ENCODE measurements around the gene FARS2.

The FARS2 gene

DNA sequence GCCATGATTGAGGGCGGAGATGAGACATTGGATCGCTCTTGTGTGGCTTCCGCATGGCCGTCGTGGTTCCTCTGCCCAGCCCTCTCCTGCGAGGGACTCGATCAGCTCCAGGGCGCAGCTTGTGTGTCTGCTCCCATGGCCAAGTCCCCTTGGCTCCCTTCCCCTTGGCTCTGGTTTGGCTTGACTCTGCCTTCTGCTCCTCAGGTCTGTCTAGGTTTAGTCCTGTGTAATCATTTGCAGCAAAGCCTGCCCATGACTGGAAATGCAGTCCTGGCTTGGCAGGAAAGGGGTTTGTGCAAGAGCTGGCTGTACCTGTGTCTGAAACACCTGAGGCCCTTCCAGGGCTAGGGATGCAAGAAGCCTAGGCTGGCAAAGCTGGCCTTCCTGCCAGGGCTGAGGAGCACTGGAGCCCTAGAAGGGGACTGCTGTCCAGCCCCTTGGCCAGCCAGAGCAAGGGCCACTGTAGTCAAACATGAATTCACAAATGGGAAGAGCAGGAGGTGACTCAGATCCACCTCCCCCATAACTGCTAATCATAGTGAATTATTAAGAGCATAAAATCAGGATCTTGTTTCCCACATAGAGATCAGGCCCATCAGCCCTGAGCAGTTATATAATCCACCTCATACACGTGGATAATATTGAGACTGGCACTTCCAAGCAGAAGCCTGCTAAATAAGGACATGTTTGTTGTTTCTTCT lies 196.8 kb downstream of the FARS2 start:
- Mint-ChIP-seq H3K4me3 (no peak overlapping the region), H3K27me3 (ENCODE audit: low read depth) (no peaks in the 10 kb centered on the region), H3K27ac (no peak overlapping the region), H3K9me3 (no peaks in the 10 kb centered on the region), H3K4me1 (ENCODE audit: low read depth) (peaks cover 4% of the 10 kb centered on the region), H3K36me3 (ENCODE audit: low read depth) (no peaks in the 10 kb centered on the region)
- DNase-seq (ENCODE audit: low spot score) = no peak

- no peak for DNase-seq (ENCODE audit: low spot score)
- H3K27me3 Mint-ChIP-seq (ENCODE audit: low read depth) = no peaks in the 10 kb centered on the region
- peaks cover 4% of the 10 kb centered on the region for H3K4me1 Mint-ChIP-seq (ENCODE audit: low read depth)
- no peaks in the 10 kb centered on the region for H3K9me3 Mint-ChIP-seq
- H3K27ac Mint-ChIP-seq = no peak overlapping the region
- H3K4me3 Mint-ChIP-seq = no peak overlapping the region
- H3K36me3 Mint-ChIP-seq (ENCODE audit: low read depth) = no peaks in the 10 kb centered on the region
Observed at GRCh38 chr6:5459346-5459745, 198.0 kb downstream of the FARS2 start.

GRCh38 chr6:5461365-5461764 lies 200.1 kb downstream of the FARS2 start:
- Mint-ChIP-seq H3K27me3 (ENCODE audit: low read depth) (no peaks in the 10 kb centered on the region), H3K36me3 (ENCODE audit: low read depth) (no peaks in the 10 kb centered on the region), H3K4me3 (no peak overlapping the region), H3K9me3 (no peaks in the 10 kb centered on the region), H3K27ac (no peak overlapping the region), H3K4me1 (ENCODE audit: low read depth) (peaks cover 7% of the 10 kb centered on the region)
- no peak for DNase-seq (ENCODE audit: low spot score)

DNA sequence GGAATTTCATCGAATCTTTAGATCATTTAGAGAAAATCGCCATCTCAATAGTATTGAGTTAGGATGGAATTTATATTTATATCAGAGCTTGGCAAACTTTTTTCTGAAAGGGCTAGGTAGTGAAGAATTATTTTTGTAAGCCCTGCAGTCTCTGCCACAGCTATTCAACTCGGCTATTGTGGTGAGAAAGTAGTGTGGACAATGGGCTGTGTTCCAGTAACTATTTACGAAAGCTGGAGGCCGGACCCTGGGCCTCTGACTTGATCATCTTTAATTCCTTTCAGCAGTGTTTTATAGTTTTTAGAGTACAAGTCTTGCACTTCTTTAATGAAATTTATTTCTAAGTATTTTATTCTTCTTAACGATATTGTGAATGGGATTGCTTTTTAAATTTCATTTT lies 201.5 kb downstream of the FARS2 start:
- H3K27ac Mint-ChIP-seq = no peak overlapping the region
- no peaks in the 10 kb centered on the region for H3K36me3 Mint-ChIP-seq (ENCODE audit: low read depth)
- H3K27me3 Mint-ChIP-seq (ENCODE audit: low read depth) = no peaks in the 10 kb centered on the region
- H3K4me1 Mint-ChIP-seq (ENCODE audit: low read depth) = peaks cover 7% of the 10 kb centered on the region
- no peak for DNase-seq (ENCODE audit: low spot score)
- no peak overlapping the region for H3K4me3 Mint-ChIP-seq
- H3K9me3 Mint-ChIP-seq = no peaks in the 10 kb centered on the region

GRCh38 chr6:5463690-5464089 lies 202.4 kb downstream of the FARS2 start:
- no peaks in the 10 kb centered on the region for H3K9me3 Mint-ChIP-seq
- no peak for DNase-seq (ENCODE audit: low spot score)

DNA sequence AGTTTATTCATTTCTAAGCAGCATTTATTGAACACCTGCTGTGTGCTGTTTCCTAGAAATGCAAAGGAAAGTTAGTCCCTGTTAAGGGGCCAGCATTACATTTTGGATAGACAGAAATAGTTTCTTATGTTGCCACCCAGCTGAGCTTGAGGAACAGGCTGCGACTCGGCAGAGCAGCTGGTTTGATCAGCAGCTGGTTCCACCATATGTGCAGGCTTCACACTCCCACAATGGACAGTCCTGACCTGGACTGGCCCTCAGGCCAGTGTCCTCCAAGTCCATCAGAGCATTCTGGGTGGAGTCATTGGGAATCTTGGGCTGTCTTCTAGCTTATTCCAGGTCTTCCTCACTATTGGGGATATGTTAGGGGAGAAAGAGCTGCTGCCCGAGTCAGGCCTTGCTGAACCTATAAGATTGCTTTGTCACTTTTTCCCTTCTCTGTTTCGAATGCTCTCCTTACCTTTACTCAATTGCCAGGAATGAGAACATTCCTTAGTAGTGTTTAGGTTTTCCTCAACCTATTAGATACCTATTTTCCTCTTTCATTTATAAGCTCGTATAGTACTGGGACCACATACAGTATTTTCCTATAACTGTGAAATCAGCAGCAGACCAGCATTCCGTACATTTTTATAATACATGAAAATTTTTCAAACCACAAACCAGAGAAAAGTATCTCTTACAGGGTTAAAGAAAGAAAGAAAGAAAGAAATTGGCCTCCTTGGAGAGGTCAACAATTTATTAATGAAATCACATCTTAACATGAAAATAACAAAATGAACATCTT lies 203.0 kb downstream of the FARS2 start:
- no peak for DNase-seq (ENCODE audit: low spot score)
- Mint-ChIP-seq H3K9me3 (no peaks in the 10 kb centered on the region), H3K4me3 (no peak overlapping the region), H3K4me1 (ENCODE audit: low read depth) (peaks cover 10% of the 10 kb centered on the region), H3K36me3 (ENCODE audit: low read depth) (no peaks in the 10 kb centered on the region), H3K27me3 (ENCODE audit: low read depth) (no peaks in the 10 kb centered on the region), H3K27ac (no peak overlapping the region)

More at GRCh38 chr6:5463690-5464089, 202.4 kb downstream of the FARS2 start:
- no peaks in the 10 kb centered on the region for H3K27me3 Mint-ChIP-seq (ENCODE audit: low read depth)
- H3K27ac Mint-ChIP-seq = no peak overlapping the region
- H3K36me3 Mint-ChIP-seq (ENCODE audit: low read depth) = no peaks in the 10 kb centered on the region
- H3K4me3 Mint-ChIP-seq = no peak overlapping the region
- peaks cover 10% of the 10 kb centered on the region for H3K4me1 Mint-ChIP-seq (ENCODE audit: low read depth)

- Mint-ChIP-seq H3K9me3 (no peaks in the 10 kb centered on the region), H3K36me3 (ENCODE audit: low read depth) (no peaks in the 10 kb centered on the region), H3K27me3 (ENCODE audit: low read depth) (no peaks in the 10 kb centered on the region), H3K4me1 (ENCODE audit: low read depth) (peaks cover 6% of the 10 kb centered on the region), H3K27ac (no peak overlapping the region), H3K4me3 (no peak overlapping the region)
- no peak for DNase-seq (ENCODE audit: low spot score)
Observed at GRCh38 chr6:5466281-5467136, 205.2 kb downstream of the FARS2 start.

GRCh38 chr6:5468586-5468985 lies 207.3 kb downstream of the FARS2 start:
- no peaks in the 10 kb centered on the region for H3K27me3 Mint-ChIP-seq (ENCODE audit: low read depth)
- no peaks in the 10 kb centered on the region for H3K36me3 Mint-ChIP-seq (ENCODE audit: low read depth)
- DNase-seq (ENCODE audit: low spot score) = no peak
- no peak overlapping the region for H3K4me3 Mint-ChIP-seq
- no peak overlapping the region for H3K27ac Mint-ChIP-seq
- peaks cover 7% of the 10 kb centered on the region for H3K4me1 Mint-ChIP-seq (ENCODE audit: low read depth)
- no peaks in the 10 kb centered on the region for H3K9me3 Mint-ChIP-seq

- no peak overlapping the region for H3K27ac Mint-ChIP-seq
- H3K9me3 Mint-ChIP-seq = no peaks in the 10 kb centered on the region
Observed at GRCh38 chr6:5469101-5469846, 208.0 kb downstream of the FARS2 start.

GRCh38 chr6:5471044-5471443 lies 209.7 kb downstream of the FARS2 start:
- Mint-ChIP-seq H3K36me3 (ENCODE audit: low read depth) (no peaks in the 10 kb centered on the region), H3K27me3 (ENCODE audit: low read depth) (no peaks in the 10 kb centered on the region), H3K9me3 (no peaks in the 10 kb centered on the region), H3K4me3 (no peak overlapping the region), H3K27ac (no peak overlapping the region), H3K4me1 (ENCODE audit: low read depth) (peaks cover 8% of the 10 kb centered on the region)
- peak; percentile 39 for DNase-seq (ENCODE audit: low spot score)

More at GRCh38 chr6:5469101-5469846, 208.0 kb downstream of the FARS2 start:
- H3K27me3 Mint-ChIP-seq (ENCODE audit: low read depth) = no peaks in the 10 kb centered on the region
- DNase-seq (ENCODE audit: low spot score) = no peak
- no peaks in the 10 kb centered on the region for H3K36me3 Mint-ChIP-seq (ENCODE audit: low read depth)
- peaks cover 7% of the 10 kb centered on the region for H3K4me1 Mint-ChIP-seq (ENCODE audit: low read depth)
- H3K4me3 Mint-ChIP-seq = no peak overlapping the region

- no peak for DNase-seq (ENCODE audit: low spot score)
- Mint-ChIP-seq H3K27ac (no peak overlapping the region), H3K36me3 (ENCODE audit: low read depth) (no peaks in the 10 kb centered on the region), H3K4me1 (ENCODE audit: low read depth) (peaks cover 8% of the 10 kb centered on the region), H3K9me3 (no peaks in the 10 kb centered on the region), H3K27me3 (ENCODE audit: low read depth) (no peaks in the 10 kb centered on the region), H3K4me3 (no peak overlapping the region)
Observed at GRCh38 chr6:5471637-5472398, 210.5 kb downstream of the FARS2 start.

- Mint-ChIP-seq H3K4me3 (no peak overlapping the region), H3K27ac (no peak overlapping the region), H3K9me3 (no peaks in the 10 kb centered on the region), H3K36me3 (ENCODE audit: low read depth) (no peaks in the 10 kb centered on the region), H3K4me1 (ENCODE audit: low read depth) (peaks cover 8% of the 10 kb centered on the region), H3K27me3 (ENCODE audit: low read depth) (no peaks in the 10 kb centered on the region)
- no peak for DNase-seq (ENCODE audit: low spot score)
Observed at GRCh38 chr6:5472571-5472970, 211.3 kb downstream of the FARS2 start.

DNA sequence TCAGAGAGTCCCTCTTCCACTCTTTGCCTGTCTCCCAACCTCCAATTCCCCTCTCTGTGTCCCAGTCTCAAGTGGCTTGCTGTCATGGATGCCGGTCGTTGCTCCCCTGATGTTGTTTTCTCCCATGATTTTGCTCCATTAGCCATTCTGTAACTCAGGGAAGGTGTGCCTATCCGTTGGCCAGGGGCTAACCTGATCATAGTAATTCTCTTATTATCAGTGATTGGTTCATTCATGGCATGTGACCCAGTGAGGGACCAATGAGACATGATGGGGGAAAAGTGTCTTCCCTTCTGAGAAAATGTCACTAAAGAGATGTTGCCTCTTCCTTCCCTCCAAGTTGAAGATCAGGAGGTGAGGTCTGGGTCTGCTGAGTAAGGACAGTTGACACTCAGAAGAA lies 214.5 kb downstream of the FARS2 start:
- Mint-ChIP-seq H3K4me1 (ENCODE audit: low read depth) (peaks cover 5% of the 10 kb centered on the region), H3K27ac (no peak overlapping the region), H3K9me3 (no peaks in the 10 kb centered on the region)

More for the DNA sequence above, 214.5 kb downstream of the FARS2 start:
- H3K27me3 Mint-ChIP-seq (ENCODE audit: low read depth) = no peaks in the 10 kb centered on the region
- H3K36me3 Mint-ChIP-seq (ENCODE audit: low read depth) = no peaks in the 10 kb centered on the region
- DNase-seq (ENCODE audit: low spot score) = no peak
- no peak overlapping the region for H3K4me3 Mint-ChIP-seq
